Stomach smooth muscle (tissue), 2 donors: ENCODE data around the gene PLCB1.

ENCODE experiments used
- H3K27ac ChIP-seq: one replicate; pipeline ENCODE4 v1.7.0; 2013; ENCODE audit warnings: mild to moderate bottlenecking, low read length, inconsistent platforms
- H3K27me3 ChIP-seq, 2 donors: one replicate each; pipeline ENCODE4 v1.7.0; 2013; ENCODE audit warnings: low read length in 2 of 2; ENCODE audit not compliant: insufficient read depth in 2 of 2, control insufficient read depth in 1 of 2
- H3K36me3 ChIP-seq, 2 donors: one replicate each; pipeline ENCODE4 v1.7.0; 2013; ENCODE audit warnings: low read length in 2 of 2; ENCODE audit not compliant: control insufficient read depth in 2 of 2, insufficient read depth in 2 of 2
- H3K4me1 ChIP-seq: one replicate; pipeline ENCODE4 v1.7.0; 2013; ENCODE audit warnings: low read length; ENCODE audit not compliant: control insufficient read depth, insufficient read depth
- H3K4me3 ChIP-seq, 2 donors: one replicate each; pipeline ENCODE4 v1.7.0; 2013; ENCODE audit warnings: low read length in 2 of 2
- H3K9ac ChIP-seq, 2 donors: one replicate each; pipeline ENCODE4 v1.7.0; 2013; ENCODE audit warnings: low read length in 2 of 2, mild to moderate bottlenecking in 1 of 2
- H3K9me3 ChIP-seq, 2 donors: one replicate each; pipeline ENCODE4 v1.7.0; 2013; ENCODE audit warnings: low read length in 2 of 2; ENCODE audit not compliant: control insufficient read depth in 2 of 2
- donor health status: healthy.
- donor health status: Pancreatic carcinoma.

PLCB1 gene

GRCh38 chr20:8796088-8796660 lies 664.1 kb downstream of the PLCB1 start:
- Histone ChIP-seq H3K9ac (no peak overlapping the region), H3K27ac (no peak overlapping the region), H3K36me3 (peaks cover 2 to 4% of the 10 kb centered on the region in 2 donors), H3K9me3 (no peaks in the 10 kb centered on the region), H3K4me3 (no peak overlapping the region), H3K27me3 (no peaks in the 10 kb centered on the region), H3K4me1 (peaks cover 4% of the 10 kb centered on the region)

DNA sequence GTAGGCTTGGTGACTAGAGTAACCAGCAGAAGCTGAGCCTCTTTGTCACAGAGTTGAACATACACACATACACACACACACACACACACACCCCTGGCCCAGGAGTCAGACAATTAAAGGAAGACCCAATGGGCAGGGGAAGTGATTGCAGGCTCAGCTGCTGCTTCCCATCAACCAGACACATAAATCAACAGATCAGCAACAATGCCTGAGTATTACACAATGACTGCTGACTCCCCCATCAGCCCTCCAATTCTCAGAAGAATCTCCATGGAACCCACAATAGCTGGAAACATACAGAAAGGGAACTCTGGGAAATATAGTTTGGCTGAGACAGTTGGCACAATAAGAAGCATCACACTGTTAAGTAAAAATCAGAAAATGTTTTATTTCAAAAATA lies 666.4 kb downstream of the PLCB1 start:
- H3K27ac ChIP-seq: no peak overlapping the region
- peaks cover 4% of the 10 kb centered on the region for H3K4me1 ChIP-seq
- no peaks in the 10 kb centered on the region for H3K27me3 ChIP-seq
- no peak overlapping the region for H3K4me3 ChIP-seq
- no peak overlapping the region for H3K9ac ChIP-seq
- no peaks in the 10 kb centered on the region for H3K9me3 ChIP-seq
- H3K36me3 ChIP-seq: no peaks in the 10 kb centered on the region

GRCh38 chr20:8800089-8800488 lies 668.0 kb downstream of the PLCB1 start:
- H3K4me1 ChIP-seq: peaks cover 4% of the 10 kb centered on the region

GRCh38 chr20:8801686-8802085 lies 669.6 kb downstream of the PLCB1 start:
- Histone ChIP-seq H3K9me3 (no peaks in the 10 kb centered on the region), H3K36me3 (no peaks in the 10 kb centered on the region), H3K4me1 (no peaks in the 10 kb centered on the region), H3K9ac (no peak overlapping the region), H3K27me3 (no peaks in the 10 kb centered on the region), H3K4me3 (no peak overlapping the region), H3K27ac (no peak overlapping the region)

More at GRCh38 chr20:8800089-8800488, 668.0 kb downstream of the PLCB1 start:
- Histone ChIP-seq H3K9ac (no peak overlapping the region), H3K27me3 (no peaks in the 10 kb centered on the region), H3K27ac (no peak overlapping the region), H3K36me3 (no peaks in the 10 kb centered on the region), H3K9me3 (no peaks in the 10 kb centered on the region), H3K4me3 (no peak overlapping the region)

DNA sequence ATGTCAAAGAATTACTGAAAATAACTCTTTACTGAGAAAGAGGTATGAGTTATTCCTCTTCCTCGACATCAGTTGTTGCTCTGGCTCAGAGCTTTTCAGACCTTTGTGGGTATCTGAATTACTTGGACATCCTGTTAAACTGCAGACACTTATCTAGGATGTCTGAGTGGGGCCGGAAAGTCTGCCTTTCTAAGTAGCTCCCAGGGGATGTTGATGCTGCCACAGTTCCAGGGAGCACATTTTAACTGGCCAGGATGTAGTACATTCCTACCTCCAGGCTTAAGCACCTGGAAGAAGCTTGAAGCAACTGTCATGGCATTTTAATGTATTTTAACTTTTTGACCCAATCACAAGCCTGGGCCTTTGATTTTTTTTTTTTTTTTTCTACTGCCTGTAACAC lies 671.0 kb downstream of the PLCB1 start:
- H3K36me3 ChIP-seq: no peaks in the 10 kb centered on the region
- H3K27ac ChIP-seq: no peak overlapping the region
- H3K27me3 ChIP-seq: no peaks in the 10 kb centered on the region
- H3K4me1 ChIP-seq: peaks cover 3% of the 10 kb centered on the region
- no peak overlapping the region for H3K4me3 ChIP-seq
- H3K9me3 ChIP-seq: no peaks in the 10 kb centered on the region
- no peak overlapping the region for H3K9ac ChIP-seq

DNA sequence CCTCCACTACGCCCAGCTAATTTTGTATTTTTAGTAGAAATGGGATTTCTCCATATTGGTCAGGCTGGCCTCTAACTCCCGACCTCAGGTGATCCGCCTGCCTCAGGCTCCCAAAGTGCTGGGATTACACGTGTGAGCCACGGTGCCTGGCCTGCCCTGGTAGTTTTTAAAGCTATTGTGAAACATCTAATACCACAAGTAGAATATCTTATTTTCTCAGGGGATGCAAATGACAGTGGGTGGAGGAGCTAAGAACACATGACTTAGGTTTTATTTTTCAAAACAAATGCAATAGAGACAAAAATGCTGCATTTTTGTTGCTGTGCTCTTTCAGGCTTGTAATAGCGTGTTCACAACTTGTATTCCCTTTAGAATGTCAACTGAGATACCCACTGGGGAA lies 671.9 kb downstream of the PLCB1 start:
- no peak overlapping the region for H3K4me3 ChIP-seq
- no peaks in the 10 kb centered on the region for H3K36me3 ChIP-seq
- no peaks in the 10 kb centered on the region for H3K9me3 ChIP-seq
- H3K27me3 ChIP-seq: no peaks in the 10 kb centered on the region
- H3K9ac ChIP-seq: no peak overlapping the region
- H3K4me1 ChIP-seq: peaks cover 5% of the 10 kb centered on the region
- no peak overlapping the region for H3K27ac ChIP-seq

DNA sequence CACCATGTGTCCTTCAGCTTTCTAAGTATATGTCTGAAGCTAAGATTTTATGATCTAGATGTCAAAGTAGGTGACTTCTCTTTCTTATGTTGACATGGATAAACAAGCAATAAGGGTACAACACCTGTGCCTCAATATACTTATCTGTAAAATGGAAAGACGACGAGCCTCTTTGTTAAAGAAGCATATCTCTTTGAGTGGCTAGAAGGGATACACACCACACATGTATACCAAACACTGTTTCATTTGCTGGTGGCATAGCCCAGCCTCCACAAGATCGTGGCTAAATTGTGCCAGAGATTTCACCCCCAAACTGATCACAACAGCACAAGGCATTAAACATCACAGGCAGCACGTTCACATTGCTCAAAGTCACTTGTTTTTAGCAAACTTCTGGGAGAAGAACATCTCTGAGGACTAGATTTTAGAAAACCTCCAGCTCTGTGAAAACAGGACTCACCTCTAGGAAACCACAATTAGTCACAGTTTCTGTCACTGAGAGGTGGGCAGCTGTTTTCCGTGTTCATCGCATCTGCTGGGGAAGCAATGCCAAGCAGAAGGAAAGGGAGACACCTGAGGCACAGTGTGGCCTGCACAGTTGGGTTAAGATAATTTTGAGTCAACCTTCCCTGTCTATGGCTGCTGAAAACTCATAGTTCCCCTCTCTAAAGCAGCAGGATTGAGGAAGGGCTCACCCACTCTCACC lies 673.8 kb downstream of the PLCB1 start:
- no peak overlapping the region for H3K27ac ChIP-seq
- no peaks in the 10 kb centered on the region for H3K36me3 ChIP-seq
- peaks cover 5% of the 10 kb centered on the region for H3K4me1 ChIP-seq
- H3K4me3 ChIP-seq: no peak overlapping the region
- no peaks in the 10 kb centered on the region for H3K9me3 ChIP-seq
- H3K27me3 ChIP-seq: no peaks in the 10 kb centered on the region
- H3K9ac ChIP-seq: no peak overlapping the region

- Histone ChIP-seq H3K36me3 (no peaks in the 10 kb centered on the region), H3K9me3 (no peaks in the 10 kb centered on the region), H3K9ac (no peak overlapping the region), H3K27me3 (no peaks in the 10 kb centered on the region), H3K4me1 (peaks cover 5% of the 10 kb centered on the region), H3K27ac (no peak overlapping the region), H3K4me3 (no peak overlapping the region)
Measured at GRCh38 chr20:8807480-8808201, 675.6 kb downstream of the PLCB1 start.

- no peaks in the 10 kb centered on the region for H3K9me3 ChIP-seq
- no peak overlapping the region for H3K27ac ChIP-seq
- no peak overlapping the region for H3K9ac ChIP-seq
Measured at GRCh38 chr20:8808202-8808535, 676.1 kb downstream of the PLCB1 start.

DNA sequence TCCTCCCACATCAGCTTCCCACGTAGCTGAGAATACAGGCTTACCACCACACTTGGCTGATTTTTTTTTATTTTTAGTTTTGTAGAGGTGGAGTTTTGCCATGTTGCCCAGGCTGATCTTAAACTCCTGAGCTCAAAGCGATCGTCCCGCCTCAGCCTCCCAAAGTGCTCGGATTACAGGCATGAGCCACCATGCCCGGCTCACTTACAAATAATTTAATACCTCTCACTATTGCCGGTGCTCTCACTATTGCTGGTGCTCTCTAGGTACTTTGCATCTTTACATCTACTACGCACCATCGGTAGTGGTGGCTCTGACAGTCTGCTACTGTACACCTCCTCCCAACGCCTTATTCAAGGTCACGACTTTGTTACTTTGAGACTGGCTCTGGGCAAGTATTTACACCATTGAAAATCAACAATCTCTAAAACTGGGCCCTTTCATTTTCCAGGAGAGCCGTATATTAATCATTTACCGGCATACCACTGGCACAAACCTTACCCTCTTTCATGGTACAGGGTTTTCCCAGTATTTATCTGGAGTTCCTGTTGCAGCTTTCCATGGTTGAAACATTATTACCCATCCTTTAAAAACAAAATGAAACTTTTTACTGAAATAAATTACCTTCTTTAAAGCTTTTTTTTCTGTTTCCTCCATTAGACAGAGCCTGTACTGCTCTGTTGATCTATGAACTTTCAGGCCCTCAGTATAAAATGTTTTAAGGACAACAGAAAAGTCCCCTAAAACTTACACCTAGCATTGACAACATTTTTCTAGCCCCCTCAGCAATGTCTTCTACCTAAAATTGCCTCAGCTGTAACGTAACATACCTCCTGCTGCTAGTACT lies 677.3 kb downstream of the PLCB1 start:
- Histone ChIP-seq H3K27me3 (no peaks in the 10 kb centered on the region), H3K27ac (no peak overlapping the region)

More at GRCh38 chr20:8808202-8808535, 676.1 kb downstream of the PLCB1 start:
- Histone ChIP-seq H3K36me3 (no peaks in the 10 kb centered on the region), H3K4me1 (peaks cover 5% of the 10 kb centered on the region), H3K4me3 (no peak overlapping the region), H3K27me3 (no peaks in the 10 kb centered on the region)

More for the DNA sequence above, 677.3 kb downstream of the PLCB1 start:
- H3K4me3 ChIP-seq: no peak overlapping the region
- peaks cover 5% of the 10 kb centered on the region for H3K4me1 ChIP-seq
- H3K36me3 ChIP-seq: no peaks in the 10 kb centered on the region
- H3K9me3 ChIP-seq: no peaks in the 10 kb centered on the region
- no peak overlapping the region for H3K9ac ChIP-seq
